HepG2 (cell line): Measurements from ENCODE around the gene IQGAP2. TPM values are rescaled to one million over a fixed set of nuclear protein-coding genes. Genes with fewer than 3 reads are reported as not detected.
A peak's percentile ranks its signal among the peaks of the same experiment; 100 is the strongest.

Experiments used
- ATAC-seq: fragments of 200-7000 bp; cut with Tn5 transposase; 3 replicates; pipeline ENCODE4 v1.9.1; 2020; ENCODE audit warnings: mild to moderate bottlenecking, moderate library complexity
- BruUV-seq: library from RNA; stranded (reverse); fragments of 400-500 nt; replicated peaks from 2 replicates; lab custom pipeline; 2021; lab: Mats Ljungman, UMichigan
- CTCF ChIA-PET: fragments of 300-600 bp; formaldehyde crosslinking; extraction: SDS; loops from one replicate; lab custom pipeline; 2021; ENCODE audit warnings: low total read pairs, inconsistent platforms, low intra/inter-chr PET ratio; lab: Yijun Ruan, JAX
- POLR2A ChIA-PET: fragments of 350-600 bp; sonication (Branson Sonifier 250); formaldehyde crosslinking; loops from one replicate; lab custom pipeline; 2020; ENCODE audit warnings: antibody characterized with exemption, inconsistent platforms; lab: Yijun Ruan, JAX
- DNase-seq: peaks from one replicate; pipeline ENCODE4 v3.0.0-alpha.2; 2015; ENCODE audit warnings: low spot score
- FAIRE-seq: peaks from 3 replicates; lab custom pipeline; 2011; peaks lifted over from hg19 to GRCh38; lab: Jason Lieb, UNC
- H2AFZ ChIP-seq: one replicate; pipeline ENCODE4 v1.6.1; 2011; ENCODE audit warnings: low read length, inconsistent platforms
- H3K27ac ChIP-seq: fragments of 300-600 bp; 3 replicates; pipeline ENCODE4 v1.8.0; 2011; ENCODE audit warnings: mixed run types, mild to moderate bottlenecking, mixed read lengths, low read length, inconsistent platforms; ENCODE audit not compliant: insufficient read depth; ENCODE audit errors: extremely low read length
- H3K27me3 ChIP-seq, 2 experiments: fragments of 200-600 bp in 1 of 2; 2 replicates in 1 of 2; 3 replicates in 1 of 2; pipeline versions ENCODE4 v1.6.0 to v1.8.0; 2011; ENCODE audit warnings: low read length in 2 of 2, mild to moderate bottlenecking in 2 of 2, moderate library complexity in 2 of 2, inconsistent platforms in 1 of 2; ENCODE audit not compliant: insufficient read depth in 2 of 2, control insufficient read depth in 1 of 2
- H3K36me3 ChIP-seq, 2 experiments: fragments of 200-600 bp in 1 of 2; replicated peaks in 1 of 2; 2 replicates in 1 of 2; 3 replicates in 1 of 2; pipeline versions ENCODE4 v1.5.1 to v1.8.0; 2011; ENCODE audit warnings: low read length in 2 of 2, inconsistent platforms in 1 of 2; ENCODE audit not compliant: insufficient read depth in 2 of 2, control insufficient read depth in 1 of 2
- H3K4me1 ChIP-seq: 2 replicates; pipeline ENCODE4 v1.5.1; 2012; ENCODE audit warnings: low read length, inconsistent platforms; ENCODE audit not compliant: insufficient read depth
- H3K4me2 ChIP-seq: 2 replicates; pipeline ENCODE4 v1.6.0; 2011; ENCODE audit warnings: low read depth, low read length, inconsistent platforms
- H3K4me3 ChIP-seq, 3 experiments: fragments of 200-600 bp in 1 of 3; sonication (generic), shearing (Covaris generic) in 1 of 3; replicated peaks in 1 of 3; 2 replicates each; pipeline ENCODE4 v1.5.1; 2011 to 2016; ENCODE audit warnings: low read length in 3 of 3, inconsistent platforms in 2 of 3, low read depth in 2 of 3, mild to moderate bottlenecking in 2 of 3, control low read depth in 1 of 3, mixed read lengths in 1 of 3; ENCODE audit not compliant: insufficient read depth in 1 of 3
- H3K79me2 ChIP-seq: one replicate; pipeline ENCODE4 v1.6.1; 2011; ENCODE audit warnings: low read length, inconsistent platforms; ENCODE audit not compliant: insufficient read depth
- H3K9ac ChIP-seq: 2 replicates; pipeline ENCODE4 v1.6.0; 2011; ENCODE audit warnings: mild to moderate bottlenecking, low read depth, low read length, inconsistent platforms; ENCODE audit not compliant: insufficient read depth
- H3K9me3 ChIP-seq: 2 replicates; pipeline ENCODE4 v1.5.1; 2012; ENCODE audit warnings: mild to moderate bottlenecking, low read length
- H4K20me1 ChIP-seq: 2 replicates; pipeline ENCODE4 v1.6.0; 2011; ENCODE audit warnings: inconsistent platforms, mild to moderate bottlenecking, low read length, moderate library complexity; ENCODE audit not compliant: insufficient read depth
- ADNP ChIP-seq: sonication (generic); formaldehyde crosslinking; IDR thresholded peaks from 2 replicates; pipeline ENCODE4 v1.4.0; 2020; ENCODE audit warnings: missing genetic modification reagents
- ATF7 ChIP-seq, 2 experiments: fragments of 450-650 bp in 1 of 2; sonication (generic) in 1 of 2; formaldehyde crosslinking in 1 of 2; IDR thresholded peaks; 2 replicates each; pipeline versions ENCODE4 v1.4.0 to v1.6.1; 2016 to 2020; ENCODE audit warnings: antibody characterized with exemption in 1 of 2, mild to moderate bottlenecking in 1 of 2, missing genetic modification reagents in 1 of 2
- CCAR2 ChIP-seq: fragments of 200-400 bp; formaldehyde crosslinking; optimal IDR thresholded peaks from 2 replicates; pipeline ENCODE3; 2018; ENCODE audit warnings: low read depth, mild to moderate bottlenecking, low read length, moderate library complexity
- ETV5 ChIP-seq: IDR thresholded peaks from 2 replicates; pipeline ENCODE4 v1.6.1; 2018; ENCODE audit warnings: missing biosample characterization, missing genetic modification reagents, inconsistent platforms, borderline replicate concordance
- HNF1B ChIP-seq: sonication (generic); formaldehyde crosslinking; IDR thresholded peaks from 2 replicates; pipeline ENCODE4 v1.5.1; 2020; ENCODE audit warnings: mild to moderate bottlenecking, moderate library complexity, missing genetic modification reagents
- HOXA7 ChIP-seq: sonication (generic); formaldehyde crosslinking; IDR thresholded peaks from 2 replicates; pipeline ENCODE4 v1.8.1; 2022; ENCODE audit warnings: mild to moderate bottlenecking, missing genetic modification reagents, moderate library complexity
- KAT8 ChIP-seq: IDR thresholded peaks from 2 replicates; pipeline ENCODE4 v1.6.1; 2016; ENCODE audit warnings: missing genetic modification reagents, missing compliant biosample characterization
- REST ChIP-seq, 2 experiments: IDR thresholded peaks; 2 replicates each; pipeline ENCODE4 v1.6.1; 2011 to 2012; ENCODE audit warnings: low read length in 2 of 2, borderline replicate concordance in 1 of 2, low read depth in 1 of 2, mild to moderate bottlenecking in 1 of 2, moderate library complexity in 1 of 2
- SOX5 ChIP-seq: IDR thresholded peaks from 2 replicates; pipeline ENCODE4 v1.6.1; 2016; ENCODE audit warnings: borderline replicate concordance
- TBX2 ChIP-seq: sonication (generic); formaldehyde crosslinking; IDR thresholded peaks from 2 replicates; pipeline ENCODE4 v1.5.0; 2020; ENCODE audit warnings: missing genetic modification reagents, mild to moderate bottlenecking, borderline replicate concordance
- ZNF335 ChIP-seq: sonication (generic); formaldehyde crosslinking; IDR thresholded peaks from 2 replicates; pipeline ENCODE4 v1.4.0; 2020; ENCODE audit warnings: missing genetic modification reagents
- ZNF367 ChIP-seq: sonication (generic); formaldehyde crosslinking; IDR thresholded peaks from 2 replicates; pipeline ENCODE4 v1.4.0; 2020; ENCODE audit warnings: missing genetic modification reagents, borderline replicate concordance
- ZNF446 ChIP-seq: sonication (generic); formaldehyde crosslinking; IDR thresholded peaks from 2 replicates; pipeline ENCODE4 v1.5.0; 2020; ENCODE audit warnings: mild to moderate bottlenecking, missing genetic modification reagents
- ZSCAN30 ChIP-seq: sonication (generic); formaldehyde crosslinking; IDR thresholded peaks from 2 replicates; pipeline ENCODE4 v1.5.0; 2020; ENCODE audit warnings: mild to moderate bottlenecking, missing genetic modification reagents
- WGBS: methylation state at CpG from one replicate; pipeline ENCODE4 v1.1.6; 2017; ENCODE audit warnings: low lambda C conversion rate; 5-methylcytosine and 5-hydroxymethylcytosine counted together
- in situ Hi-C: cut with HindIII; loops from 2 replicates; pipeline ENCODE4 v1.10.0; 2017; ENCODE audit warnings: low pct_unique_long_range_greater_than_20kb; ENCODE audit not compliant: extremely low pct_ligation_motif_present
- intact Hi-C: fragments of 100-400 bp; cut with micrococcal nuclease; formaldehyde crosslinking; loops from one replicate; pipeline ENCODE4 v1.10.0; 2022; ENCODE audit not compliant: unreplicated experiment
- polyA plus RNA-seq, 8 experiments: library from polyadenylated mRNA; depleted of rRNA in 3 of 8; stranded (reverse) in 7 of 8; unstranded in 1 of 8; fragments of >200 nt; fragmentation: Illumina TruSeq in 4 of 8; extraction: Trizol in 4 of 8; gene quantifications; 2 replicates each; pipeline versions ENCODE4 v1.2.1 to v1.2.3, GENCODE V29; 2011 to 2016; ENCODE audit warnings: low read depth in 4 of 8, missing spikeins in 1 of 8, mixed read lengths in 1 of 8; ENCODE audit not compliant: insufficient read depth in 1 of 8
- total RNA-seq, 5 experiments: library from RNA; depleted of rRNA; stranded (reverse); fragments of >200 nt; fragmentation: Illumina TruSeq; extraction: Trizol; gene quantifications; 2 replicates each; pipeline ENCODE4 v1.2.3, GENCODE V29; 2016; ENCODE audit warnings: low read depth in 1 of 5

The IQGAP2 gene
- total and polyA plus RNA-seq, 2 of the 13 experiments (the other 11 are each of a cell fraction or from before 2014, with no cell fraction given) = 35.2 to 83.3 TPM

GRCh38 chr5:76378355-76378754, 24.7 kb upstream of the IQGAP2 start:
- H3K36me3 ChIP-seq = no peaks in the 10 kb centered on the region
- ChIA-PET CTCF (no interaction called here), POLR2A (no interaction called here)
- H3K4me3 ChIP-seq = no peak overlapping the region
- no peak overlapping the region for H3K27ac ChIP-seq
- peaks cover 61% of the 10 kb centered on the region for H3K4me1 ChIP-seq
- no peak overlapping the region for H2AFZ ChIP-seq
- no peak overlapping the region; the same call in 1 of the 2 replicates for H3K4me2 ChIP-seq
- H3K79me2 ChIP-seq = no peaks in the 10 kb centered on the region
- in situ Hi-C loops (no loop called here), intact Hi-C loops (no loop called here)
- peak; percentile 82 for TF ChIP-seq ATF7 (IDR thresholded peaks at IDR 0.05)
- no peak for TF ChIP-seq ATF7 (CRISPR knock-in tag; IDR thresholded peaks at IDR 0.05)
- no peak for TF ChIP-seq TBX2 (CRISPR knock-in tag)
- TF ChIP-seq HNF1B (CRISPR knock-in tag) = peak; percentile 5; the same call in 1 of the 2 replicates
- BruUV-seq = no TSS peak
- no peak overlapping the region for H3K9ac ChIP-seq
- ATAC-seq (no peak), FAIRE-seq (no peak), DNase-seq (no peak)
- H3K27me3 ChIP-seq = no peaks in the 10 kb centered on the region; a peak in 1 of 5 replicates
- no peaks in the 10 kb centered on the region for H4K20me1 ChIP-seq
- 76% methylated on average over 6 of the region's 6 CpGs for WGBS
- H3K9me3 ChIP-seq = no peaks in the 10 kb centered on the region

- Histone ChIP-seq H3K9ac (no peak overlapping the region), H3K9me3 (no peaks in the 10 kb centered on the region), H3K36me3 (no peaks in the 10 kb centered on the region), H3K27ac (no peak overlapping the region), H3K79me2 (no peaks in the 10 kb centered on the region), H3K4me3 (peak overlapping the region; percentile 27 to 65 (median 46)), H2AFZ (peak overlapping the region; percentile 84), H4K20me1 (no peaks in the 10 kb centered on the region), H3K27me3 (no peaks in the 10 kb centered on the region; a peak in 1 of 5 replicates), H3K4me1 (peaks cover 70% of the 10 kb centered on the region), H3K4me2 (peak overlapping the region; percentile 89)
- ATAC-seq = peak; percentile 78
- in situ Hi-C loops = no loop called here
- CTCF ChIA-PET = no interaction called here
- BruUV-seq = no TSS peak
- intact Hi-C loops = no loop called here
- DNase-seq = peak; percentile 57
- 10% methylated on average over 5 of the region's 5 CpGs for WGBS
- POLR2A ChIA-PET = interaction anchor here (1.1 kb wide), 1 partner anchor 10 kb away, joined by 3 read pairs; no protein-coding TSS in a partner anchor
- peak; percentile 47 for FAIRE-seq
- TF ChIP-seq REST (IDR thresholded peaks at IDR 0.05; ENCODE audit: borderline replicate concordance in 1 of 2, low read depth in 1 of 2, low read length in 2 of 2) = no peak
- no peak for TF ChIP-seq ZNF367 (CRISPR knock-in tag)
- no peak for TF ChIP-seq HOXA7 (CRISPR knock-in tag)
- peak; percentile 47; the same call in 1 of the 2 replicates for TF ChIP-seq KAT8 (CRISPR knock-in tag)
- TF ChIP-seq ADNP (CRISPR knock-in tag) = no peak
- no peak for TF ChIP-seq ZNF335 (CRISPR knock-in tag)
- TF ChIP-seq ZSCAN30 (CRISPR knock-in tag) = no peak
- peak; percentile 29; the same call in 1 of the 2 replicates for TF ChIP-seq SOX5 (CRISPR knock-in tag)
- peak; percentile 80; the same call in 1 of the 2 replicates for TF ChIP-seq ETV5 (CRISPR knock-in tag)
- TF ChIP-seq ZNF446 (CRISPR knock-in tag) = no peak
- TF ChIP-seq CCAR2 = no peak
Observed at GRCh38 chr5:76379316-76379715, 23.8 kb upstream of the IQGAP2 start.
